K562 (cell line): ENCODE data around the gene ADRM1. TPM values are rescaled to one million over a fixed set of nuclear protein-coding genes. Genes with fewer than 3 reads are reported as not detected.

Source experiments
- ARNT ChIP-seq, 2 experiments: fragments of 450-650 bp; IDR thresholded peaks; 2 replicates each; pipeline ENCODE4 v1.6.1; 2016; ENCODE audit warnings: mild to moderate bottlenecking in 1 of 2
- CXXC5 ChIP-seq: fragments of 250-450 bp; sonication (Bioruptor Pico); IDR thresholded peaks from 2 replicates; pipeline ENCODE4 v1.8.0; 2022; ENCODE audit warnings: inconsistent platforms, mild to moderate bottlenecking, moderate library complexity
- ELK3 ChIP-seq: fragments of 450-650 bp; formaldehyde crosslinking; IDR thresholded peaks from 2 replicates; pipeline ENCODE4 v1.4.0; 2020; ENCODE audit warnings: mild to moderate bottlenecking
- LARP7 ChIP-seq: fragments of 450-650 bp; IDR thresholded peaks from 2 replicates; pipeline ENCODE4 v1.6.1; 2016
- MTA1 ChIP-seq: fragments of 450-650 bp; IDR thresholded peaks from 2 replicates; pipeline ENCODE4 v1.6.1; 2017; ENCODE audit warnings: borderline replicate concordance
- RERE ChIP-seq: sonication (generic); formaldehyde crosslinking; IDR thresholded peaks from 2 replicates; pipeline ENCODE4 v1.8.0; 2023; ENCODE audit warnings: missing genetic modification reagents, mild to moderate bottlenecking, borderline replicate concordance
- SP1 ChIP-seq: sonication (generic); formaldehyde crosslinking; IDR thresholded peaks from 2 replicates; pipeline ENCODE4 v1.8.1; 2022; ENCODE audit warnings: mild to moderate bottlenecking, missing genetic modification reagents
- SREBF1 ChIP-seq: fragments of 150-350 bp; IDR thresholded peaks from 2 replicates; pipeline ENCODE4 v1.6.1; 2014; ENCODE audit warnings: antibody characterized with exemption, low read depth, low read length, borderline replicate concordance
- ZBTB1 ChIP-seq: sonication (generic); formaldehyde crosslinking; IDR thresholded peaks from 2 replicates; pipeline ENCODE4 v1.8.1; 2023; ENCODE audit warnings: missing genetic modification reagents, low read depth, mild to moderate bottlenecking, borderline replicate concordance
- ZNF174 ChIP-seq: fragments of 250-450 bp; sonication (Bioruptor Pico); IDR thresholded peaks from 2 replicates; pipeline ENCODE4 v1.4.0; 2020; ENCODE audit warnings: mild to moderate bottlenecking
- ZNF274 ChIP-seq: IDR thresholded peaks from 2 replicates; pipeline ENCODE4 v1.6.1; 2011; ENCODE audit warnings: low read depth, mild to moderate bottlenecking, low read length, moderate library complexity, borderline replicate concordance
- polyA plus RNA-seq, 8 experiments: library from polyadenylated mRNA; depleted of rRNA in 4 of 8; stranded (reverse) in 5 of 8; unstranded in 3 of 8; fragments of >200 nt; fragmentation: Nextera tagmentation in 2 of 8; fragmentation: Illumina TruSeq in 1 of 8; extraction: Ambion mirVana in 2 of 8; extraction: Trizol in 1 of 8; gene quantifications; 2 replicates each; pipeline versions ENCODE4 v1.2.1 to v1.2.3, GENCODE V29; 2011 to 2014; ENCODE audit warnings: inconsistent platforms in 1 of 8, missing spikeins in 1 of 8
- total RNA-seq, 7 experiments: library from RNA; depleted of rRNA in 6 of 7; stranded (reverse); fragments of >200 nt in 6 of 7; fragmentation: Illumina TruSeq in 2 of 7; extraction: Trizol in 2 of 7; gene quantifications; 2 replicates each; pipeline versions ENCODE4 v1.2.1 to v1.2.3, GENCODE V29; 2011 to 2021; ENCODE audit warnings: low replicate concordance in 1 of 7

The ADRM1 gene
- total and polyA plus RNA-seq, 9 of the 15 experiments (the other 6 are each of a cell fraction or from before 2014, with no cell fraction given): 5.0 to 223 (median 67.4) TPM

GRCh38 chr20:62356589-62357186 lies 53.9 kb downstream of the ADRM1 start (continued):
- no peak for TF ChIP-seq RERE (CRISPR knock-in tag)
- no peak for TF ChIP-seq SP1
- no peak for TF ChIP-seq ELK3 (CRISPR knock-in tag)
- no peak for TF ChIP-seq ZBTB1 (CRISPR knock-in tag)
- TF ChIP-seq ARNT (IDR thresholded peaks at IDR 0.05): no peak
- no peak for TF ChIP-seq ZNF174
- no peak for TF ChIP-seq MTA1
- TF ChIP-seq CXXC5 (CRISPR knock-in tag): no peak
- no peak for TF ChIP-seq SREBF1
- TF ChIP-seq LARP7: no peak
- no peak for TF ChIP-seq ZNF274
